B cell (primary cell): ENCODE measurements around the gene PDPN. TPM values are rescaled to one million over a fixed set of nuclear protein-coding genes. Genes with fewer than 3 reads are reported as not detected.
"Not testable (repeated sequence)": the region's sequence is repeated elsewhere in the genome, so short reads cannot be mapped to it uniquely, and the experiment has no call there.

Experiments used
- ATAC-seq: fragments of 200-7000 bp; cut with Tn5 transposase; one replicate; pipeline ENCODE4 v1.10.0; 2021; ENCODE audit warnings: low read depth, mild to moderate bottlenecking, moderate number of reproducible peaks, moderate library complexity
- CTCF ChIA-PET: fragments of 350-600 bp; sonication (Branson Sonifier 250); formaldehyde crosslinking; loops from one replicate; lab custom pipeline; 2021; ENCODE audit warnings: antibody characterized with exemption, inconsistent platforms; lab: Charles Lee
- POLR2A ChIA-PET: fragments of 350-600 bp; sonication (Branson Sonifier 250); formaldehyde crosslinking; loops from one replicate; lab custom pipeline; 2021; ENCODE audit warnings: antibody characterized with exemption; lab: Charles Lee
- DNase-seq: peaks from one replicate; pipeline ENCODE4 v3.0.0; 2013
- H2AFZ ChIP-seq: 2 replicates; pipeline ENCODE4 v1.6.1; 2012; ENCODE audit warnings: mild to moderate bottlenecking, low read depth, low read length; ENCODE audit not compliant: insufficient read depth, poor library complexity, severe bottlenecking
- H3K27ac ChIP-seq, 2 donors: 1 replicate in 1 of 2; 2 replicates in 1 of 2; pipeline ENCODE4 v1.5.1; 2012 to 2013; ENCODE audit warnings: low read length in 2 of 2, mild to moderate bottlenecking in 2 of 2, moderate library complexity in 1 of 2
- H3K27me3 ChIP-seq, 4 experiments: fragments of 200-600 bp in 1 of 4; sonication (generic) in 1 of 4; replicated peaks in 1 of 4; 1 replicate in 2 of 4; 2 replicates in 2 of 4; pipeline versions ENCODE4 v1.6.1 to v1.7.0; 2013 to 2016; ENCODE audit warnings: low read length in 3 of 4, mild to moderate bottlenecking in 2 of 4, mixed read lengths in 1 of 4, moderate library complexity in 1 of 4; ENCODE audit not compliant: insufficient read depth in 4 of 4, control insufficient read depth in 3 of 4; ENCODE audit errors: control extremely low read depth in 1 of 4
- H3K36me3 ChIP-seq, 2 experiments: replicated peaks in 1 of 2; 1 replicate in 1 of 2; 2 replicates in 1 of 2; pipeline versions ENCODE4 v1.6.1 to v1.7.1; 2013; ENCODE audit warnings: low read length in 1 of 2; ENCODE audit not compliant: insufficient read depth in 2 of 2, control insufficient read depth in 1 of 2; ENCODE audit errors: control extremely low read depth in 1 of 2, extremely low read depth in 1 of 2
- H3K4me1 ChIP-seq, 2 donors: fragments of 200-600 bp in 1 of 2; sonication (generic) in 1 of 2; 1 replicate in 1 of 2; 2 replicates in 1 of 2; pipeline versions ENCODE4 v1.5.1 to v1.6.1; 2013 to 2017; ENCODE audit warnings: low read length in 2 of 2; ENCODE audit not compliant: control insufficient read depth in 2 of 2, insufficient read depth in 2 of 2
- H3K4me2 ChIP-seq: replicated peaks from 2 replicates; pipeline ENCODE3; 2012; ENCODE audit warnings: mild to moderate bottlenecking, low read depth, low read length; ENCODE audit not compliant: poor library complexity, severe bottlenecking
- H3K4me3 ChIP-seq, 5 experiments: fragments of 200-600 bp in 1 of 5; sonication (generic) in 1 of 5; 1 replicate in 3 of 5; 2 replicates in 2 of 5; pipeline versions ENCODE4 v1.5.1 to v1.7.0; 2011 to 2016; ENCODE audit warnings: low read length in 4 of 5, mild to moderate bottlenecking in 4 of 5, low read depth in 2 of 5, control low read depth in 1 of 5, moderate library complexity in 1 of 5; ENCODE audit not compliant: insufficient read depth in 1 of 5; ENCODE audit errors: control extremely low read depth in 1 of 5, extremely low read depth in 1 of 5
- H3K79me2 ChIP-seq: fragments of 200-600 bp; sonication (generic); one replicate; pipeline ENCODE4 v1.6.0; 2016; ENCODE audit warnings: low read length; ENCODE audit not compliant: control insufficient read depth, insufficient read depth
- H3K9ac ChIP-seq: fragments of 200-600 bp; sonication (generic); 2 replicates; pipeline ENCODE4 v1.6.1; 2017; ENCODE audit warnings: mild to moderate bottlenecking, low read length, moderate library complexity
- H3K9me3 ChIP-seq, 3 donors: one replicate each; pipeline versions ENCODE4 v1.6.1 to v1.7.1; 2013; ENCODE audit warnings: low read length in 2 of 3; ENCODE audit not compliant: control insufficient read depth in 2 of 3, insufficient read depth in 1 of 3; ENCODE audit errors: control extremely low read depth in 1 of 3
- H4K20me1 ChIP-seq: 2 replicates; pipeline ENCODE4 v1.6.0; 2012; ENCODE audit warnings: mild to moderate bottlenecking, low read length; ENCODE audit not compliant: insufficient read depth, control insufficient read depth, poor library complexity, severe bottlenecking
- H3K27ac Mint-ChIP-seq: one replicate; pipeline ENCODE4 v1.8.0; 2021; ENCODE audit warnings: mixed read lengths
- H3K27me3 Mint-ChIP-seq: one replicate; pipeline ENCODE4 v1.8.0; 2021; ENCODE audit warnings: mixed read lengths
- H3K4me1 Mint-ChIP-seq: one replicate; pipeline ENCODE4 v1.8.0; 2021; ENCODE audit warnings: mixed read lengths
- H3K4me3 Mint-ChIP-seq: one replicate; pipeline ENCODE4 v1.8.0; 2021; ENCODE audit warnings: mixed read lengths
- H3K9me3 Mint-ChIP-seq: one replicate; pipeline ENCODE4 v1.8.0; 2022; ENCODE audit warnings: mixed read lengths; ENCODE audit not compliant: insufficient read depth
- EZH2 ChIP-seq: IDR thresholded peaks from 2 replicates; pipeline ENCODE4 v1.6.1; 2012; ENCODE audit warnings: borderline replicate concordance, low read depth, mild to moderate bottlenecking, moderate library complexity, low read length; ENCODE audit not compliant: insufficient read depth, poor library complexity, severe bottlenecking
- WGBS: methylation state at CpG from one replicate; pipeline ENCODE4 v1.1.5; 2013; ENCODE audit warnings: missing lambda C conversion rate; ENCODE audit not compliant: insufficient coverage; 5-methylcytosine and 5-hydroxymethylcytosine counted together
- intact Hi-C: fragments of 100-400 bp; cut with micrococcal nuclease; formaldehyde crosslinking; loops from one replicate; pipeline ENCODE4 v1.10.0; 2022
- polyA plus RNA-seq: library from polyadenylated mRNA; depleted of rRNA; stranded (reverse); fragments of >200 nt; gene quantifications from 2 replicates; pipeline ENCODE4 v1.2.3, GENCODE V29; 2012
- total RNA-seq, 2 donors: library from RNA; stranded (reverse); fragments of 120-200 nt in 1 of 2; gene quantifications; 1 replicate in 1 of 2; 2 replicates in 1 of 2; pipeline versions ENCODE4 v1.2.3 to v1.2.4, GENCODE V29; 2013 to 2022
- TF ChIP-seq, protein P1 (sequence below): fragments of 200-600 bp; IDR thresholded peaks from one replicate; pipeline ENCODE4 v1.8.0; 2022; ENCODE audit warnings: antibody characterized with exemption, mild to moderate bottlenecking

The PDPN gene
- total and polyA plus RNA-seq, 2 donors (not counting 1 experiment from before 2014, with no cell fraction given), result not detected

- H3K4me1 ChIP-seq, result no peaks in the 10 kb centered on the region
- Mint-ChIP-seq H3K4me1 (no peaks in the 10 kb centered on the region), H3K9me3 (no peaks in the 10 kb centered on the region), H3K27me3 (peaks cover 24% of the 10 kb centered on the region), H3K27ac (no peak overlapping the region), H3K4me3 (no peak overlapping the region)
- no peaks in the 10 kb centered on the region for H3K36me3 ChIP-seq
- intact Hi-C loops, result no loop called here
- H2AFZ ChIP-seq, result no peak overlapping the region
- no peak overlapping the region for H3K4me3 ChIP-seq
- TF ChIP-seq, protein P1, sequence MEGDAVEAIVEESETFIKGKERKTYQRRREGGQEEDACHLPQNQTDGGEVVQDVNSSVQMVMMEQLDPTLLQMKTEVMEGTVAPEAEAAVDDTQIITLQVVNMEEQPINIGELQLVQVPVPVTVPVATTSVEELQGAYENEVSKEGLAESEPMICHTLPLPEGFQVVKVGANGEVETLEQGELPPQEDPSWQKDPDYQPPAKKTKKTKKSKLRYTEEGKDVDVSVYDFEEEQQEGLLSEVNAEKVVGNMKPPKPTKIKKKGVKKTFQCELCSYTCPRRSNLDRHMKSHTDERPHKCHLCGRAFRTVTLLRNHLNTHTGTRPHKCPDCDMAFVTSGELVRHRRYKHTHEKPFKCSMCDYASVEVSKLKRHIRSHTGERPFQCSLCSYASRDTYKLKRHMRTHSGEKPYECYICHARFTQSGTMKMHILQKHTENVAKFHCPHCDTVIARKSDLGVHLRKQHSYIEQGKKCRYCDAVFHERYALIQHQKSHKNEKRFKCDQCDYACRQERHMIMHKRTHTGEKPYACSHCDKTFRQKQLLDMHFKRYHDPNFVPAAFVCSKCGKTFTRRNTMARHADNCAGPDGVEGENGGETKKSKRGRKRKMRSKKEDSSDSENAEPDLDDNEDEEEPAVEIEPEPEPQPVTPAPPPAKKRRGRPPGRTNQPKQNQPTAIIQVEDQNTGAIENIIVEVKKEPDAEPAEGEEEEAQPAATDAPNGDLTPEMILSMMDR, result no peak
- TF ChIP-seq EZH2, result no peak
- 95% methylated on average over 6 of the region's 6 CpGs for WGBS
- no peaks in the 10 kb centered on the region for H4K20me1 ChIP-seq
- H3K4me2 ChIP-seq, result no peak overlapping the region
- peaks cover 0 to 2% (median 0%) of the 10 kb centered on the region in 4 experiments for H3K27me3 ChIP-seq
- no peak overlapping the region for H3K9ac ChIP-seq
- ChIA-PET POLR2A (no interaction called here), CTCF (no interaction called here)
- DNase-seq, result no peak
- H3K27ac ChIP-seq, result no peak overlapping the region
- H3K79me2 ChIP-seq, result no peaks in the 10 kb centered on the region
- no peak for ATAC-seq
- no peaks in the 10 kb centered on the region for H3K9me3 ChIP-seq
These were observed 23.1 kb upstream of the PDPN start for GRCh38 chr1:13560541-13560940.

GRCh38 chr1:13562981-13563380, 20.7 kb upstream of the PDPN start:
- H3K36me3 ChIP-seq, H3K9ac ChIP-seq, H3K27ac Mint-ChIP-seq, H3K4me3 Mint-ChIP-seq, H2AFZ ChIP-seq, H3K27me3 ChIP-seq, POLR2A ChIA-PET, H3K27ac ChIP-seq, CTCF ChIA-PET, H3K9me3 Mint-ChIP-seq, H3K79me2 ChIP-seq, H3K4me1 ChIP-seq, H3K4me1 Mint-ChIP-seq, H3K4me3 ChIP-seq, DNase-seq, intact Hi-C loops, ATAC-seq, H3K4me2 ChIP-seq, H4K20me1 ChIP-seq, H3K9me3 ChIP-seq: not testable (repeated sequence)
- 91% methylated on average over 10 of the region's 11 CpGs for WGBS
- peaks cover 16% of the 10 kb centered on the region for H3K27me3 Mint-ChIP-seq
